ENCODE measurements around the gene DUSP14. TPM values are rescaled to one million over a fixed set of nuclear protein-coding genes. Genes with fewer than 3 reads are reported as not detected.
A peak's percentile ranks its signal among the peaks of the same experiment; 100 is the strongest.

The DUSP14 gene
- total RNA-seq, 1 donor from 2014 or later, result 16.0 TPM

DNA sequence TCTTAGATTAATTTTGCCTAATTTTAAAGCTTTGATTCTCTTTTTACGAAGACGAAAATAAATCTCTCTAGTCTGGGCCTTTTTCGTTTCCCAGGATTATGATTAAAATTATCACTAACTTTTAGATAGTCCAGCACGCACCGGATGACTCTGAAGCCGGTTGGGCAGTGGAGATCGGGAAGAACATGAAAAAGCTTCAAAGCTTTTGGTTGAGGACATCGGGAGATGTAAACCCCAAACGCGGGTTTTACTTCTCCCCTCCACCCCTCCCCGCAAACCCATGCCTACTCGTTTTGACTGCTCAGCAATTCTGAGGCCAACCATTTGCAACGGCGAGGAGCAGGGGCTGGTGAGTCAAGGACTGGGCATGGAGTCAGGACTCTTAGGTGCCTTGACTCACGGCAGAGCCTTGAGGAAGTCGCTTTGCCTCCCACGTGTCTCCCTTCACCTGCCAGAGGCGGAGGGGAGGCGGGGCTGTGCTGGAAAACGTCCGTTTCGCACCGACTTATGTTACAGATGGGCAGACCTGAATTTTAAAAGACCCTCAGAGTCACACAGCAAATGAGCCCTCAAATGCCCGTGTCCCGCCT, 989 bp upstream of the DUSP14 start:
- no peaks in the 10 kb centered on the region for H3K36me3 Mint-ChIP-seq
- peak overlapping the region; percentile 93 for H3K4me3 Mint-ChIP-seq
- peaks cover 29% of the 10 kb centered on the region for H3K4me1 Mint-ChIP-seq (ENCODE audit: unreplicated experiment)
- no peak for DNase-seq (ENCODE audit: extremely low spot score, unreplicated experiment)
- TF ChIP-seq, protein P1, sequence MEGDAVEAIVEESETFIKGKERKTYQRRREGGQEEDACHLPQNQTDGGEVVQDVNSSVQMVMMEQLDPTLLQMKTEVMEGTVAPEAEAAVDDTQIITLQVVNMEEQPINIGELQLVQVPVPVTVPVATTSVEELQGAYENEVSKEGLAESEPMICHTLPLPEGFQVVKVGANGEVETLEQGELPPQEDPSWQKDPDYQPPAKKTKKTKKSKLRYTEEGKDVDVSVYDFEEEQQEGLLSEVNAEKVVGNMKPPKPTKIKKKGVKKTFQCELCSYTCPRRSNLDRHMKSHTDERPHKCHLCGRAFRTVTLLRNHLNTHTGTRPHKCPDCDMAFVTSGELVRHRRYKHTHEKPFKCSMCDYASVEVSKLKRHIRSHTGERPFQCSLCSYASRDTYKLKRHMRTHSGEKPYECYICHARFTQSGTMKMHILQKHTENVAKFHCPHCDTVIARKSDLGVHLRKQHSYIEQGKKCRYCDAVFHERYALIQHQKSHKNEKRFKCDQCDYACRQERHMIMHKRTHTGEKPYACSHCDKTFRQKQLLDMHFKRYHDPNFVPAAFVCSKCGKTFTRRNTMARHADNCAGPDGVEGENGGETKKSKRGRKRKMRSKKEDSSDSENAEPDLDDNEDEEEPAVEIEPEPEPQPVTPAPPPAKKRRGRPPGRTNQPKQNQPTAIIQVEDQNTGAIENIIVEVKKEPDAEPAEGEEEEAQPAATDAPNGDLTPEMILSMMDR (conservative IDR thresholded peaks at IDR 0.05), result no peak
- H3K9me3 Mint-ChIP-seq, result no peaks in the 10 kb centered on the region
- peaks cover 12% of the 10 kb centered on the region for H3K27me3 Mint-ChIP-seq
- peak overlapping the region; percentile 87 for H3K27ac Mint-ChIP-seq

DNA sequence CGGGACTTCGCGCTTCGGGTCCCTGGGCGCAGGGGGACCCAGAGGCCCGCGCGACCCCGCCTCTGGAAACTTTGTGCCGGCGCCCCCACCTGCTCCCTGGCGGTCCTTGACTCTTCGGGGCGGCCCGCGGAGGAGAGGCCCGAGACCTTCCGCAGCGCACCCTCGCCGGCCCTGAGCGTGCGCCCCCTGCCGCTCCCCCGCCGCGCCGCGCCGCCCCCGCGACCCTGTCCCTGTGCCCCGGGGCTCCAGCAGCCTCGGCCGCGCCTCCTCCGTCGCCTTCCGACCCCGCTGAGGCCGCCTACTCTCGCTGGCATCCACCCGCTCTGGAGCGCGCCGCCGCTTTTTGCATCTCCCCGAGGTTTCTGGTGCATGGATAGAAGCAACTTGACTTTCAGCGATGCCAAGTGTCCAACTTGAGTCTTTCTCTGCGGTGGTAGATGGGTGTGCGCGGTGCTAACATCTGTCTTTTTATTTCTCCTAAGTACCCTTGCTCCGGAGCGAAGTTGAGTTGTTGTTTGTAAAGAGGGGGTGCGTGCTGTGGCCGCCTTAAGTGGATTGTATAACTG, 414 bp downstream of the DUSP14 start:
- H3K9me3 Mint-ChIP-seq, result no peaks in the 10 kb centered on the region
- H3K27me3 Mint-ChIP-seq, result peaks cover 12% of the 10 kb centered on the region
- peak overlapping the region; percentile 95 for H3K4me3 Mint-ChIP-seq
- H3K27ac Mint-ChIP-seq, result peak overlapping the region; percentile 94
- H3K36me3 Mint-ChIP-seq, result peaks cover 3% of the 10 kb centered on the region
- peak; percentile 85 for DNase-seq (ENCODE audit: extremely low spot score, unreplicated experiment)
- TF ChIP-seq, protein P1 (conservative IDR thresholded peaks at IDR 0.05), result peak; percentile 73
- peaks cover 37% of the 10 kb centered on the region for H3K4me1 Mint-ChIP-seq (ENCODE audit: unreplicated experiment)

DNA sequence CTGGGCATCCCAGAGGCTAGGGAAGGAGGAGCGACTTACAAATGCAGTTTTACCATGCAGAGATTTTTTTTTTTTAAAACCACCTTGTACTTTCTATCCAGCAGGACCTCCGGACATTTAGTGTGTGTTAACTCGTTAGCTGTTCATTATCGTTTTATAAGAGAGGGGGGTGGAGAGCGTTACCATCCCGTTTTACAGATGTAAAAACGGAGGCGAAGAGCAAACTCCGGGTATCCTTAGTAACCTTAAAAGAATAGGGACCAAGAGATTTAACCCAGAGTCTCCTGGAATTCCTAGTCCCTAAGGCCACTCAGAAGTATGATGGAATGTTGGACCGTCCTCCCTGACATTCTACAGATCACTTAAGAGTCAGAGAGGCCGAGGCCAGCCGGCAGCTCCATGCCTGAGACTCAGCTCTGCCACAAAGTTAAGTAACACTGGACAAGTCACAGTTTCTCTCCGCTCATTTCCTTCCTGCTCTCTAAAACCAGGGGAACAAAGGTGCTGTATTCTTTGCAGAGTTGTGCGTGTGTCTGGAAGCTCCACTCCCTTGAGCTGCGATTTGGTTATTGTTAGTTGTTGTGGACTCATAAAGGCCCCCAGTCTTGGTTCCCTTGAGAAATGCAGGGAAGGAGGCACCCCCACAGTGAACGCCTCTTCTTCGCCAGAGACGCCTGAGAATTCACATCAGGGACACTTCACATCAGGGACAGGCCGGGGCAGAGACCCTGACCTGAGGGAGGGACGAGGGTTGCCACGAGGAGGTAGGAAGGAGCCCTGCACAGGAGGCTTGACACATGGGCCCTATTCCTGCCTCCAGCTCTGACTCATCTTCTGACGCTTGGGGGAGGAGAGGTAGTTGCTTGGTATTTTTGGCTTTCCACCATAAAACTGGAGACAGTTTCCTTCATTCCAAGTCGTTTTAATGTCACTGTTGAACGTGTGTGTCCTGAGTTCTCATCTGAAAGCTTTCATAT, 1.2 kb downstream of the DUSP14 start:
- H3K27ac Mint-ChIP-seq, result peak overlapping the region; percentile 94
- H3K4me1 Mint-ChIP-seq (ENCODE audit: unreplicated experiment), result peaks cover 36% of the 10 kb centered on the region
- H3K27me3 Mint-ChIP-seq, result peaks cover 12% of the 10 kb centered on the region
- H3K36me3 Mint-ChIP-seq, result peaks cover 3% of the 10 kb centered on the region
- no peaks in the 10 kb centered on the region for H3K9me3 Mint-ChIP-seq
- no peak for DNase-seq (ENCODE audit: extremely low spot score, unreplicated experiment)
- TF ChIP-seq, protein P1 (conservative IDR thresholded peaks at IDR 0.05), result no peak
- peak overlapping the region; percentile 95 for H3K4me3 Mint-ChIP-seq

DNA sequence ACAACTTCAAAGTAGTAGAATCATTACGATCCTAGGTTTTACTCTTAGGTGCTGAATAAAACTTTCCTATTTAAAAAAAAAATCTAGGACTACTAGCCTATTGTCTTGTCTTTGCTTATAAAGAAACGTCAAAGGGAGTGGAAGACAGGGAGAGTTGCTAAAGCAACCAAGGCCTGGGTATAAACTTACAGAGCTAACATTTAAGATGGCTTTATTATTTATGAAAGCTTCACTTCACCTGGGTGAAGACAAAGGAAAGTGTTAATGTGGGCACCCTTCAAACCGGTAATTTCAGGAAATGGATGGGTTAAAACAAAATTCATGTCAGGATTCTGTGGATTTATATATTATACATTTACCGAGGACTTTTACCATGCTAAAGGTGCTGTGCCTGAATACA, 2.5 kb downstream of the DUSP14 start:
- Mint-ChIP-seq H3K4me3 (peak overlapping the region; percentile 95), H3K4me1 (ENCODE audit: unreplicated experiment) (peaks cover 36% of the 10 kb centered on the region), H3K27ac (peak overlapping the region; percentile 39), H3K27me3 (peaks cover 12% of the 10 kb centered on the region), H3K9me3 (no peaks in the 10 kb centered on the region), H3K36me3 (peaks cover 3% of the 10 kb centered on the region)
- DNase-seq (ENCODE audit: extremely low spot score, unreplicated experiment), result no peak
- TF ChIP-seq, protein P1 (conservative IDR thresholded peaks at IDR 0.05), result no peak

DNA sequence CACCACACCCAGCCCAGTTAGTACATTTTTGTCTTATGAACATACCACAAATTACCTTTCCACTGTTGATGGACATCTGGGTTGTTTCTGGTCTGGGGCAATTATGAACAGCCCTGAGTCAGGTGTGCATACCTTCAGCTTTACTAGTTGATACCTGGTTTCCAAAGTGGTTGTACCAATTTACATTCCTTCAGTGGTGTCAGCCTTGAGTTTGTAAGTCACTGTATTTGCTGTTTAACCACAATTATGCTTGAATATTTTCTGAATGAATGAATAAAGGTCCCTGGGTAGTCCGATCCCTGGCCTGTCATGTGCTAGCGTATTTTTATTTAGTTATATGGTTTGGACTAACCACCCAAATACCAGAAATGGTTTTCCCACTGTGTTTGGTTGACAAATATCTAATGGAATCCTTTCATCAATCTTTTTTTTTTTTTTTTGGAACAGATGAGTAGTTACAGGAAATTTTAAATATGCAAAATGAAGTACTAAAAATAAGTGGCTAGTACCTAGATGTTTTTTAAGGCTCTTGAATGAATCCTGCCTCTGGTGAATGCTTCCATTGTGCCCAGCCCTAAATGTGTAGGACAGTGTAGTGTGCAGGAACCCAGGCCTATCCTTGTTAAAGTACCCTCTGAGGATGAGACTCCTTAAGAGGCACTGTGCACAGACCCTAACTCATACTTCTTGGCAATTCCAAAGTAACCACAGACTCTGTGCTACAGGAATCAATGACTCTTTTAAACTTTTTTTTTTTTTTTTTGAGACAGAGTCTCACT, 3.7 kb downstream of the DUSP14 start:
- peaks cover 29% of the 10 kb centered on the region for H3K4me1 Mint-ChIP-seq (ENCODE audit: unreplicated experiment)

More for the DNA sequence above, 3.7 kb downstream of the DUSP14 start:
- H3K9me3 Mint-ChIP-seq, result no peaks in the 10 kb centered on the region
- no peak overlapping the region for H3K4me3 Mint-ChIP-seq
- peaks cover 3% of the 10 kb centered on the region for H3K36me3 Mint-ChIP-seq
- H3K27me3 Mint-ChIP-seq, result peaks cover 5% of the 10 kb centered on the region
- TF ChIP-seq, protein P1 (conservative IDR thresholded peaks at IDR 0.05), result no peak
- no peak for DNase-seq (ENCODE audit: extremely low spot score, unreplicated experiment)
- H3K27ac Mint-ChIP-seq, result peak overlapping the region; percentile 26
